ENCODE data around the gene INPP4B. TPM values are rescaled to one million over a fixed set of nuclear protein-coding genes. Genes with fewer than 3 reads are reported as not detected.

The INPP4B gene
- total and polyA plus RNA-seq, 2 donors (not counting 1 experiment from before 2014, with no cell fraction given) = 0.03 TPM; not detected in 1

GRCh38 chr4:142563682-142564291, 282.3 kb downstream of the INPP4B start:
- POLR2A ChIA-PET = no interaction called here
- intact Hi-C loops (cut with micrococcal nuclease) = no loop called here
- CTCF ChIA-PET = no interaction called here

GRCh38 chr4:142559986-142560385, 286.1 kb downstream of the INPP4B start:
- no peaks in the 10 kb centered on the region for H3K9me3 Mint-ChIP-seq (ENCODE audit: insufficient read depth)
- no peak overlapping the region for H3K4me3 Mint-ChIP-seq
- no peaks in the 10 kb centered on the region for H3K27me3 Mint-ChIP-seq
- no peak overlapping the region for H3K4me2 ChIP-seq (replicated peaks; ENCODE audit: low read depth, low read length, poor library complexity, severe bottlenecking)
- no peak overlapping the region for H3K27ac Mint-ChIP-seq
- ATAC-seq (ENCODE audit: low read depth) = no peak
- WGBS (ENCODE audit: insufficient coverage) = 90% methylated on average over 3 of the region's 4 CpGs
- no peak overlapping the region for H3K27ac ChIP-seq (ENCODE audit: low read length in 2 of 2)
- H3K4me3 ChIP-seq (ENCODE audit: control extremely low read depth in 1 of 5, extremely low read depth in 1 of 5, insufficient read depth in 1 of 5, low read depth in 2 of 5, low read length in 4 of 5) = no peak overlapping the region
- TF ChIP-seq CTCF (IDR thresholded peaks at IDR 0.05) = no peak
- TF ChIP-seq EZH2 (IDR thresholded peaks at IDR 0.05; ENCODE audit: borderline replicate concordance, insufficient read depth, low read depth, low read length, poor library complexity, severe bottlenecking) = no peak
- no peaks in the 10 kb centered on the region for H3K4me1 Mint-ChIP-seq
- H3K79me2 ChIP-seq (ENCODE audit: control insufficient read depth, insufficient read depth, low read length) = no peaks in the 10 kb centered on the region
- intact Hi-C loops (cut with micrococcal nuclease) = no loop called here
- no peaks in the 10 kb centered on the region for H3K9me3 ChIP-seq (ENCODE audit: control extremely low read depth in 1 of 3, control insufficient read depth in 2 of 3, insufficient read depth in 1 of 3, low read length in 2 of 3)
- H3K36me3 ChIP-seq (replicated peaks in 1 of 2; ENCODE audit: control extremely low read depth in 1 of 2, control insufficient read depth in 1 of 2, extremely low read depth in 1 of 2, insufficient read depth in 2 of 2, low read length in 1 of 2) = no peaks in the 10 kb centered on the region
- H4K20me1 ChIP-seq (ENCODE audit: control insufficient read depth, insufficient read depth, low read length, poor library complexity, severe bottlenecking) = no peaks in the 10 kb centered on the region
- no peak overlapping the region for H2AFZ ChIP-seq (ENCODE audit: insufficient read depth, low read depth, low read length, poor library complexity, severe bottlenecking)
- no peak overlapping the region for H3K9ac ChIP-seq (ENCODE audit: low read length)
- ChIA-PET POLR2A (no interaction called here), CTCF (no interaction called here)
- no peak for DNase-seq
- no peaks in the 10 kb centered on the region for H3K4me1 ChIP-seq (ENCODE audit: control insufficient read depth in 2 of 2, insufficient read depth in 2 of 2, low read length in 2 of 2)
- no peaks in the 10 kb centered on the region for H3K27me3 ChIP-seq (replicated peaks in 1 of 4; ENCODE audit: control extremely low read depth in 1 of 4, control insufficient read depth in 3 of 4, insufficient read depth in 4 of 4, low read length in 3 of 4)

More at GRCh38 chr4:142563682-142564291, 282.3 kb downstream of the INPP4B start:
- no peak overlapping the region for H3K9ac ChIP-seq (ENCODE audit: low read length)
- 94% methylated on average over 3 of the region's 6 CpGs for WGBS (ENCODE audit: insufficient coverage)
- no peak for ATAC-seq (ENCODE audit: low read depth)
- no peaks in the 10 kb centered on the region for H3K79me2 ChIP-seq (ENCODE audit: control insufficient read depth, insufficient read depth, low read length)
- no peaks in the 10 kb centered on the region for H4K20me1 ChIP-seq (ENCODE audit: control insufficient read depth, insufficient read depth, low read length, poor library complexity, severe bottlenecking)
- no peak overlapping the region for H3K4me3 ChIP-seq (ENCODE audit: control extremely low read depth in 1 of 5, extremely low read depth in 1 of 5, insufficient read depth in 1 of 5, low read depth in 2 of 5, low read length in 4 of 5)
- no peaks in the 10 kb centered on the region for H3K27me3 ChIP-seq (replicated peaks in 1 of 4; ENCODE audit: control extremely low read depth in 1 of 4, control insufficient read depth in 3 of 4, insufficient read depth in 4 of 4, low read length in 3 of 4)
- no peaks in the 10 kb centered on the region for H3K9me3 Mint-ChIP-seq (ENCODE audit: insufficient read depth)
- no peak overlapping the region for H3K4me2 ChIP-seq (replicated peaks; ENCODE audit: low read depth, low read length, poor library complexity, severe bottlenecking)
- TF ChIP-seq EZH2 (IDR thresholded peaks at IDR 0.05; ENCODE audit: borderline replicate concordance, insufficient read depth, low read depth, low read length, poor library complexity, severe bottlenecking) (no peak), CTCF (IDR thresholded peaks at IDR 0.05) (no peak)
- no peaks in the 10 kb centered on the region for H3K9me3 ChIP-seq (ENCODE audit: control extremely low read depth in 1 of 3, control insufficient read depth in 2 of 3, insufficient read depth in 1 of 3, low read length in 2 of 3)
- no peak for DNase-seq
- no peak overlapping the region for H3K4me3 Mint-ChIP-seq
- H3K4me1 ChIP-seq (ENCODE audit: control insufficient read depth in 2 of 2, insufficient read depth in 2 of 2, low read length in 2 of 2) = no peaks in the 10 kb centered on the region
- no peak overlapping the region for H3K27ac ChIP-seq (ENCODE audit: low read length in 2 of 2)
- H3K27me3 Mint-ChIP-seq = no peaks in the 10 kb centered on the region
- no peak overlapping the region for H3K27ac Mint-ChIP-seq
- H3K4me1 Mint-ChIP-seq = no peaks in the 10 kb centered on the region
- no peak overlapping the region for H2AFZ ChIP-seq (ENCODE audit: insufficient read depth, low read depth, low read length, poor library complexity, severe bottlenecking)
- H3K36me3 ChIP-seq (replicated peaks in 1 of 2; ENCODE audit: control extremely low read depth in 1 of 2, control insufficient read depth in 1 of 2, extremely low read depth in 1 of 2, insufficient read depth in 2 of 2, low read length in 1 of 2) = no peaks in the 10 kb centered on the region

All from B cell (primary cell).